Common myeloid progenitor, CD34-positive (primary cell): ENCODE data around the gene B4GALNT4. TPM values are rescaled to one million over a fixed set of nuclear protein-coding genes. Genes with fewer than 3 reads are reported as not detected.
A peak's percentile ranks its signal among the peaks of the same experiment; 100 is the strongest.
"Not testable (repeated sequence)": the region's sequence is repeated elsewhere in the genome, so short reads cannot be mapped to it uniquely, and the experiment has no call there.

Experiments
- CTCF ChIA-PET: fragments of 350-600 bp; sonication (Branson Sonifier 250); formaldehyde crosslinking; loops from one replicate; lab custom pipeline; 2021; ENCODE audit warnings: antibody characterized with exemption; lab: Charles Lee
- POLR2A ChIA-PET: fragments of 350-600 bp; sonication (Branson Sonifier 250); formaldehyde crosslinking; loops from one replicate; lab custom pipeline; 2021; ENCODE audit warnings: antibody characterized with exemption; lab: Charles Lee
- DNase-seq, 3 donors: peaks; one replicate each; pipeline versions ENCODE4 v3.0.0 to v3.0.0-alpha.2; 2013
- H3K27ac ChIP-seq, 2 experiments: 1 replicate in 1 of 2; 2 replicates in 1 of 2; pipeline ENCODE4 v1.7.0; 2013; ENCODE audit warnings: inconsistent platforms in 2 of 2, low read length in 2 of 2, mild to moderate bottlenecking in 2 of 2, low read depth in 1 of 2, moderate library complexity in 1 of 2; ENCODE audit not compliant: severe bottlenecking in 2 of 2, insufficient read depth in 1 of 2, poor library complexity in 1 of 2
- H3K27me3 ChIP-seq, 5 experiments: replicated peaks in 2 of 5; 1 replicate in 3 of 5; 2 replicates in 2 of 5; pipeline versions ENCODE4 v1.6.1 to v1.7.0; 2013; ENCODE audit warnings: low read length in 4 of 5, mild to moderate bottlenecking in 2 of 5, moderate library complexity in 2 of 5, inconsistent platforms in 1 of 5; ENCODE audit not compliant: insufficient read depth in 5 of 5, control insufficient read depth in 4 of 5
- H3K36me3 ChIP-seq, 4 experiments: 1 replicate in 2 of 4; 2 replicates in 2 of 4; pipeline versions ENCODE4 v1.6.1 to v1.7.0; 2013; ENCODE audit warnings: low read length in 3 of 4, control low read depth in 1 of 4, mild to moderate bottlenecking in 1 of 4; ENCODE audit not compliant: control insufficient read depth in 4 of 4, insufficient read depth in 4 of 4
- H3K4me1 ChIP-seq, 4 experiments: 1 replicate in 3 of 4; 2 replicates in 1 of 4; pipeline versions ENCODE4 v1.6.1 to v1.7.1; 2013; ENCODE audit warnings: low read length in 3 of 4, mild to moderate bottlenecking in 3 of 4, control low read depth in 1 of 4, inconsistent platforms in 1 of 4, moderate library complexity in 1 of 4; ENCODE audit not compliant: control insufficient read depth in 4 of 4, insufficient read depth in 4 of 4; ENCODE audit errors: control extremely low read depth in 1 of 4
- H3K4me3 ChIP-seq, 7 experiments: 1 replicate in 4 of 7; 2 replicates in 3 of 7; pipeline versions ENCODE4 v1.5.1 to v1.7.0; 2013; ENCODE audit warnings: mild to moderate bottlenecking in 7 of 7, low read length in 6 of 7, moderate library complexity in 6 of 7, inconsistent platforms in 2 of 7, low read depth in 2 of 7, control low read depth in 1 of 7; ENCODE audit not compliant: insufficient read depth in 4 of 7, control insufficient read depth in 1 of 7; ENCODE audit errors: extremely low read depth in 1 of 7
- H3K9me3 ChIP-seq, 5 experiments: 1 replicate in 4 of 5; 2 replicates in 1 of 5; pipeline versions ENCODE4 v1.6.1 to v1.7.1; 2013; ENCODE audit warnings: low read length in 4 of 5, mild to moderate bottlenecking in 2 of 5, inconsistent platforms in 1 of 5, low read depth in 1 of 5, moderate library complexity in 1 of 5; ENCODE audit not compliant: control insufficient read depth in 4 of 5, insufficient read depth in 2 of 5; ENCODE audit errors: control extremely low read depth in 1 of 5
- WGBS: methylation state at CpG from one replicate; pipeline ENCODE4 v1.1.5; 2013; ENCODE audit not compliant: insufficient coverage; 5-methylcytosine and 5-hydroxymethylcytosine counted together
- polyA plus RNA-seq: library from polyadenylated mRNA; unstranded; fragments of 120-200 nt; gene quantifications from one replicate; pipeline ENCODE4 v1.2.1, GENCODE V29; 2013

B4GALNT4 gene
- 3.6 TPM for polyA plus RNA-seq

GRCh38 chr11:369336-370018 is at the start of gene B4GALNT4:
B4GALNT4 (plus strand) TSS chr11:369499; CDS start chr11:369804, 305 bp downstream.
- no peak within 1 kb of the TSS for H3K27ac ChIP-seq
- peak in 2 of 3 donors; percentile 34 to 48 for DNase-seq
- 2% methylated on average over 51 of the region's 118 CpGs for WGBS
- H3K36me3 ChIP-seq = no peaks in the 10 kb centered on the region
- CTCF ChIA-PET = interaction anchor here (1.3 to 1.5 kb wide), 2 partner anchors 13 to 82 kb away, joined by 4 to 5 read pairs; no protein-coding TSS in a partner anchor
- H3K4me3 ChIP-seq = peak within 1 kb of the TSS in 3 of 7 experiments; percentile 13 to 55 (median 35)
- H3K4me1 ChIP-seq = peaks cover 0 to 13% (median 6%) of the 10 kb centered on the region in 4 experiments
- H3K9me3 ChIP-seq = no peaks in the 10 kb centered on the region
- POLR2A ChIA-PET = no interaction called here
- H3K27me3 ChIP-seq = peaks cover 0 to 49% (median 23%) of the 10 kb centered on the region in 5 experiments

- H3K9me3 ChIP-seq, POLR2A ChIA-PET, DNase-seq: not testable (repeated sequence)
- Histone ChIP-seq H3K27me3 (peaks cover 0 to 21% (median 0%) of the 10 kb centered on the region in 5 experiments), H3K27ac (peak overlapping the region in 1 of 2 experiments; percentile 73), H3K4me3 (peak overlapping the region in 5 of 7 experiments; percentile 47 to 83 (median 69)), H3K4me1 (peaks cover 0 to 60% (median 37%) of the 10 kb centered on the region in 4 experiments), H3K36me3 (peaks cover 0 to 10% (median 2%) of the 10 kb centered on the region in 4 experiments)
- no CpG with 5 or more reads among the region's 10 CpGs for WGBS
- CTCF ChIA-PET = interaction anchor here (1.9 kb wide), 1 partner anchor 10 kb away, joined by 6 read pairs; no protein-coding TSS in a partner anchor
Measured at GRCh38 chr11:319888-320273, 49.4 kb upstream of the B4GALNT4 start.

- H3K36me3 ChIP-seq = no peaks in the 10 kb centered on the region
- ChIA-PET CTCF (interaction anchor here (1.2 to 1.3 kb wide), 2 partner anchors 16 to 39 kb away, joined by 3 to 5 read pairs; no protein-coding TSS in a partner anchor), POLR2A (no interaction called here)
- H3K9me3 ChIP-seq = no peaks in the 10 kb centered on the region
- 89% methylated on average over 8 of the region's 11 CpGs for WGBS
- H3K27me3 ChIP-seq = no peaks in the 10 kb centered on the region
- no peak for DNase-seq
- H3K4me3 ChIP-seq = no peak overlapping the region
- H3K4me1 ChIP-seq = peaks cover 2 to 62% (median 37%) of the 10 kb centered on the region in 4 experiments
- peak overlapping the region in 1 of 2 experiments; percentile 62 for H3K27ac ChIP-seq
Measured at GRCh38 chr11:324156-324555, 45.1 kb upstream of the B4GALNT4 start.

GRCh38 chr11:324593-325517 is 44.4 kb upstream of the B4GALNT4 start:
- H3K4me3 ChIP-seq, H3K36me3 ChIP-seq, H3K9me3 ChIP-seq, H3K27me3 ChIP-seq, POLR2A ChIA-PET, DNase-seq: not testable (repeated sequence)
- WGBS = 75% methylated on average over 12 of the region's 34 CpGs
- Histone ChIP-seq H3K27ac (peak overlapping the region in 1 of 2 experiments; percentile 62), H3K4me1 (peaks cover 2 to 63% (median 34%) of the 10 kb centered on the region in 4 experiments)
- CTCF ChIA-PET = interaction anchor here (1.0 to 1.3 kb wide), 3 partner anchors 8 to 38 kb away, joined by 3 to 5 read pairs (median 4); no protein-coding TSS in a partner anchor

GRCh38 chr11:325796-326591 is 43.3 kb upstream of the B4GALNT4 start:
- H3K4me3 ChIP-seq = peak overlapping the region in 1 of 7 experiments; percentile 45
- ChIA-PET CTCF (interaction anchor here (1.0 kb wide), 1 partner anchor 9 kb away, joined by 4 read pairs; no protein-coding TSS in a partner anchor), POLR2A (interaction anchor here (1.3 kb wide), 1 partner anchor 30 kb away, joined by 7 read pairs; no protein-coding TSS in a partner anchor)
- H3K27ac ChIP-seq = peak overlapping the region in 1 of 2 experiments; percentile 71
- no peaks in the 10 kb centered on the region for H3K27me3 ChIP-seq
- no peak for DNase-seq
- H3K9me3 ChIP-seq = no peaks in the 10 kb centered on the region
- H3K4me1 ChIP-seq = peaks cover 2 to 65% (median 27%) of the 10 kb centered on the region in 4 experiments
- H3K36me3 ChIP-seq = no peaks in the 10 kb centered on the region
- WGBS = 90% methylated on average over 19 of the region's 30 CpGs

GRCh38 chr11:326592-326841 is 42.8 kb upstream of the B4GALNT4 start:
- Histone ChIP-seq H3K27me3 (no peaks in the 10 kb centered on the region), H3K9me3 (no peaks in the 10 kb centered on the region), H3K4me3 (peak overlapping the region in 3 of 7 experiments; percentile 45 to 57 (median 53)), H3K36me3 (no peaks in the 10 kb centered on the region), H3K27ac (peak overlapping the region in 1 of 2 experiments; percentile 71), H3K4me1 (peaks cover 2 to 68% (median 29%) of the 10 kb centered on the region in 4 experiments)
- DNase-seq = no peak
- POLR2A ChIA-PET = interaction anchor here (1.3 kb wide), 1 partner anchor 29 kb away, joined by 7 read pairs; no protein-coding TSS in a partner anchor
- 65% methylated on average over 6 of the region's 6 CpGs for WGBS
- CTCF ChIA-PET = interaction anchor here (1.4 kb wide), 1 partner anchor 17 kb away, joined by 6 read pairs; no protein-coding TSS in a partner anchor
